T-cell (primary cell): ENCODE data around the gene SWT1. TPM values are rescaled to one million over a fixed set of nuclear protein-coding genes. Genes with fewer than 3 reads are reported as not detected.
"Not testable (repeated sequence)": the region's sequence is repeated elsewhere in the genome, so short reads cannot be mapped to it uniquely, and the experiment has no call there.

Experiments
- ATAC-seq, 4 experiments: fragments of 200-7000 bp in 3 of 4; fragments of 150-1000 bp in 1 of 4; cut with Tn5 transposase; replicated peaks in 1 of 4; 1 replicate in 3 of 4; 2 replicates in 1 of 4; pipeline ENCODE4 v1.10.0; 2021; ENCODE audit warnings: moderate library complexity in 3 of 4, mild to moderate bottlenecking in 2 of 4, moderate number of reproducible peaks in 1 of 4
- CTCF ChIA-PET, 2 donors: fragments of 300-600 bp; sonication (Branson Sonifier 250); formaldehyde crosslinking; loops; one replicate each; lab custom pipeline; 2022; ENCODE audit warnings: antibody characterized with exemption in 2 of 2; lab: Charles Lee
- POLR2A ChIA-PET, 2 donors: fragments of 300-600 bp; sonication (Branson Sonifier 250); formaldehyde crosslinking; loops; one replicate each; lab custom pipeline; 2022; ENCODE audit warnings: antibody characterized with exemption in 2 of 2; lab: Charles Lee
- DNase-seq, 35 experiments: peaks; one replicate each; pipeline versions ENCODE4 v3.0.0 to v3.0.0-alpha.2; 2013 to 2023
- H3K27ac ChIP-seq: one replicate; pipeline ENCODE4 v1.5.1; 2013; ENCODE audit warnings: low read length
- H3K27me3 ChIP-seq, 2 experiments: replicated peaks in 1 of 2; 1 replicate in 1 of 2; 2 replicates in 1 of 2; pipeline versions ENCODE4 v1.6.1 to v1.7.0; 2013; ENCODE audit warnings: low read length in 1 of 2, mixed read lengths in 1 of 2; ENCODE audit not compliant: control insufficient read depth in 2 of 2, insufficient read depth in 2 of 2; ENCODE audit errors: extremely low read depth in 1 of 2
- H3K36me3 ChIP-seq, 2 donors: 1 replicate in 1 of 2; 2 replicates in 1 of 2; pipeline versions ENCODE4 v1.6.1 to v1.7.0; 2013; ENCODE audit warnings: low read length in 1 of 2; ENCODE audit not compliant: control insufficient read depth in 2 of 2, insufficient read depth in 1 of 2; ENCODE audit errors: extremely low read depth in 1 of 2
- H3K4me1 ChIP-seq, 2 experiments: 1 replicate in 1 of 2; 2 replicates in 1 of 2; pipeline versions ENCODE4 v1.6.1 to v1.7.0; 2013; ENCODE audit warnings: low read length in 2 of 2, mixed read lengths in 1 of 2; ENCODE audit not compliant: insufficient read depth in 2 of 2, control insufficient read depth in 1 of 2; ENCODE audit errors: extremely low read depth in 1 of 2
- H3K4me3 ChIP-seq, 2 donors: 1 replicate in 1 of 2; 2 replicates in 1 of 2; pipeline versions ENCODE4 v1.5.1 to v1.7.0; 2013; ENCODE audit warnings: mild to moderate bottlenecking in 2 of 2, low read length in 1 of 2, moderate library complexity in 1 of 2; ENCODE audit not compliant: control insufficient read depth in 1 of 2; ENCODE audit errors: extremely low read depth in 1 of 2
- H3K9me3 ChIP-seq: 2 replicates; pipeline ENCODE4 v1.7.0; 2013
- H3K27ac Mint-ChIP-seq, 2 donors: one replicate each; pipeline ENCODE4 v1.8.0; 2020 to 2021; ENCODE audit warnings: mild to moderate bottlenecking in 2 of 2, mixed read lengths in 2 of 2
- H3K27me3 Mint-ChIP-seq, 2 donors: one replicate each; pipeline ENCODE4 v1.8.0; 2021 to 2022; ENCODE audit warnings: mixed read lengths in 2 of 2
- H3K36me3 Mint-ChIP-seq: one replicate; pipeline ENCODE4 v1.8.0; 2021; ENCODE audit warnings: mixed read lengths
- H3K4me1 Mint-ChIP-seq, 3 donors: one replicate each; pipeline ENCODE4 v1.8.0; 2020 to 2022; ENCODE audit warnings: mixed read lengths in 3 of 3, mild to moderate bottlenecking in 1 of 3
- H3K4me3 Mint-ChIP-seq, 3 donors: one replicate each; pipeline ENCODE4 v1.8.0; 2020 to 2022; ENCODE audit warnings: mild to moderate bottlenecking in 3 of 3, mixed read lengths in 3 of 3, moderate library complexity in 3 of 3
- H3K9me3 Mint-ChIP-seq, 3 donors: one replicate each; pipeline ENCODE4 v1.8.0; 2020 to 2022; ENCODE audit warnings: mixed read lengths in 3 of 3
- WGBS: methylation state at CpG from one replicate; pipeline ENCODE4 v1.1.5; 2013; ENCODE audit warnings: missing lambda C conversion rate; ENCODE audit not compliant: insufficient coverage; 5-methylcytosine and 5-hydroxymethylcytosine counted together
- total RNA-seq, 35 experiments: library from RNA in 6 of 35; stranded (reverse) in 6 of 35; fragments of 120-200 nt in 1 of 35; gene quantifications; one replicate each; pipeline versions ENCODE4 v1.2.1 to v1.2.4 and lab custom pipeline; 2013 to 2026

The SWT1 gene
- total RNA-seq, 5 donors from 2014 or later (not counting 1 experiment from before 2014, with no cell fraction given) = 6.4 to 9.8 (median 8.5) TPM

DNA sequence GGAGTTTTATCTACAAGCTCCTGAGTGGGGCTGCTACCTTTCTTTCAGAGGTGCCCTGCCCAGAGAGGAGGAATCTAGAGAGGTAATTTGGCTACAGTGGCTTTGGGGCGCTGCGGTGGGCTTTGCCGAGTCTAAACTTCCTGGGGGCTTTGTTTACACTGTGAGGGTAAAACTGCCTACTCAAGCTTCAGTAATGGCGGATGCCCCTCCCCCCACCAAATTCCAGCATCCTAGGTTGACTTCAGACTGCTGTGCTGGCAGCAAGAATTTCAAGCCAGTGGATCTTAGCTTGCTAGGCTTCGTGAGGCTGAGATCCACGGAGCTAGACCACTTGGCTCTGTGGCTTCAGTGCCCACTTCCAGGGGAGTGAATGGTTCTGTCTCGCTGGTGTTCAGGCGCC lies 43.9 kb downstream of the SWT1 start:
- CTCF ChIA-PET = no interaction called here
- DNase-seq = no peak
- no peak overlapping the region for H3K27ac Mint-ChIP-seq
- H3K27me3 Mint-ChIP-seq = no peaks in the 10 kb centered on the region
- Histone ChIP-seq H3K9me3 (no peaks in the 10 kb centered on the region), H3K4me3 (no peak overlapping the region), H3K27me3 (peaks cover 0 to 3% of the 10 kb centered on the region in 2 experiments), H3K36me3 (no peaks in the 10 kb centered on the region), H3K27ac (no peak overlapping the region), H3K4me1 (no peaks in the 10 kb centered on the region)
- no peak overlapping the region for H3K4me3 Mint-ChIP-seq
- peaks cover 63% of the 10 kb centered on the region for H3K36me3 Mint-ChIP-seq
- POLR2A ChIA-PET = no interaction called here
- H3K9me3 Mint-ChIP-seq = peaks cover 0 to 17% (median 17%) of the 10 kb centered on the region in 3 donors
- ATAC-seq = no peak
- H3K4me1 Mint-ChIP-seq = no peaks in the 10 kb centered on the region
- 90% methylated on average over 4 of the region's 8 CpGs for WGBS

- Mint-ChIP-seq H3K36me3 (peaks cover 43% of the 10 kb centered on the region), H3K27me3 (no peaks in the 10 kb centered on the region), H3K4me1 (no peaks in the 10 kb centered on the region), H3K4me3 (no peak overlapping the region), H3K9me3 (peaks cover 0 to 11% (median 4%) of the 10 kb centered on the region in 3 donors), H3K27ac (no peak overlapping the region)
- POLR2A ChIA-PET = no interaction called here
- Histone ChIP-seq H3K27me3 (no peaks in the 10 kb centered on the region), H3K27ac (no peak overlapping the region), H3K9me3 (no peaks in the 10 kb centered on the region), H3K4me3 (no peak overlapping the region), H3K36me3 (no peaks in the 10 kb centered on the region), H3K4me1 (no peaks in the 10 kb centered on the region)
- DNase-seq (no peak), ATAC-seq (no peak)
- CTCF ChIA-PET = no interaction called here
These were observed 50.2 kb downstream of the SWT1 start for GRCh38 chr1:185207170-185207569.

DNA sequence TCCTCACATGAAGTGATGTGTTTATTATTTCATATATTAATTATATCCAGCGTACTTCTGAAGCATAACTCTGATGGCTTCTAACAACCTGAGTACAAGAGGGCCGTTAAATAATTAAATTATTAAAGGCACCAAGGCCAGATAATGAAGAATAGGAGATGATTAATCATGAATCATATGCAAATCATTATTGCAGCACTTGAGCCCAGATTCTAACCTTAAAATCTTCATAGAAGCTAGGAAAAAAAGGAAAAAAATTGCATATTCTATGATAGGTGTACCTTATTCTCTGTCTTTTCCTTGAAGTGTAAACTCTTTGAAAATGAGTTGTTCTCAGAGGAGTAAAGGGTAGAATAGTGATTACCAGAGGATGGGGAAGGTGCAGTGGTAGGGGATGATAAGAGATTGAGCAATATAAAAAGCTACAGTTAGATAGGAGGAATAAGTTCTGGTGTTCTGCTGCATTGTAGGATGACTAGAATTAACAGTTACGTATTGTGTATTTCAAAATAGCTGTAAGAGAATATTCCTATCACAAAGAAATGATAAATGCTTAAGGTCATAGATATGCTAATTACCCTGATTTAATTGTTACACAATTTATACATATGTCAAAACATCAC lies 51.1 kb downstream of the SWT1 start:
- no peaks in the 10 kb centered on the region for H3K4me1 ChIP-seq
- H3K4me3 Mint-ChIP-seq = no peak overlapping the region
- no peak overlapping the region for H3K27ac ChIP-seq
- H3K4me3 ChIP-seq = no peak overlapping the region
- peaks cover 44% of the 10 kb centered on the region for H3K36me3 Mint-ChIP-seq
- DNase-seq (no peak), ATAC-seq (no peak)
- H3K27me3 Mint-ChIP-seq = no peaks in the 10 kb centered on the region
- H3K9me3 ChIP-seq = no peaks in the 10 kb centered on the region
- ChIA-PET CTCF (interaction anchor here in 1 of 2 donors (0.6 kb wide), 1 partner anchor 30 kb away, joined by 3 read pairs; no protein-coding TSS in a partner anchor), POLR2A (no interaction called here)
- no peak overlapping the region for H3K27ac Mint-ChIP-seq
- no peaks in the 10 kb centered on the region for H3K4me1 Mint-ChIP-seq
- H3K9me3 Mint-ChIP-seq = peaks cover 0 to 11% (median 4%) of the 10 kb centered on the region in 3 donors
- H3K36me3 ChIP-seq = no peaks in the 10 kb centered on the region
- no peaks in the 10 kb centered on the region for H3K27me3 ChIP-seq
- no CpG with 5 or more reads among the region's 3 CpGs for WGBS

DNA sequence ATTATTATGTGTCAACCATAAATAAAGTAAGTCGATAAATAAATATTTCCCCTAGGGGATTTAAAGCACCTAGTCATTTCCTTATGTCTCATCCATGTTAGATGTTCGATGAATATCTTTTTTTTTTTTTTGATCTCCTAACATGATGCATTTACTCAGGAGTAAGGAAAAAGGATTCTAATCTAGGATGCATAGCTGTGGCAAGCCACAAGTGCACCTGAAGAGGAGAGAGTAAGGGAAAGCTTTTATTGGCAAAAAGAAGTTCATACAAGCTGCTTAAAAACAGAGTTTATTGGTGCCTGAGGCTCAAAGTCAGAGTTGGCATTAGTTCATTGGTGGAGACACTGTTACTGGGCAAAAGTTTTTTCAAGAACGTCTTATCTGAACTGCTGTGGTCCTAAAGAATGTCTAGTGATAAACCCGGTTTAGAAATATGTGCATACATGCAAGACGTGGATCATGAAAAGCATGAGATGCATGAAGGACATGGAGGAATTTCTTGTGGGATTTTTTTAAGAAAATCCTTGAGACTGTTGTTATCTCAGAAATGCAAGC lies 51.7 kb downstream of the SWT1 start:
- peaks cover 0 to 11% (median 4%) of the 10 kb centered on the region in 3 donors for H3K9me3 Mint-ChIP-seq

DNA sequence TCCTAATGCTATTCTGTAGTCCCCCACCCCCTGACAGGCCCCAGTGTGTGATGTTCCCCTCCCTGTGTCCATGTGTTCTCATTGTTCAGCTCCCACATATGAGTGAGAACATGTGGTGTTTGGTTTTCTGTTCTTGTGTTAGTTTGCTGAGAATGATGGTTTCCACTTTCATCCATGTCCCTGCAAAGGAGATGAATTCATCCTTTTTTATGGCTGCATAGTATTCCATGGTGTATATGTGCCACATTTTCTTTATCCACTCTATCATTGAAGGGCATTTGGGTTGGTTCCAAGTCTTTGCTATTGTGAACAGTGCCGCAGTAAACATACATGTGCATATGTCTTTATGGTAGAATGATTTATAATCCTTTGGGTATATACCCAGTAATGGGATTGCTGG lies 52.4 kb downstream of the SWT1 start:
- H3K27ac Mint-ChIP-seq, H3K4me3 ChIP-seq, DNase-seq, H3K9me3 ChIP-seq, ATAC-seq, H3K4me3 Mint-ChIP-seq, CTCF ChIA-PET, H3K27ac ChIP-seq, H3K4me1 ChIP-seq, H3K27me3 Mint-ChIP-seq, H3K36me3 ChIP-seq, H3K27me3 ChIP-seq, H3K4me1 Mint-ChIP-seq: not testable (repeated sequence)
- POLR2A ChIA-PET = interaction anchor here in 1 of 2 donors (0.6 kb wide), 1 partner anchor 90 kb away, joined by 3 read pairs; no protein-coding TSS in a partner anchor
- Mint-ChIP-seq H3K36me3 (peaks cover 49% of the 10 kb centered on the region), H3K9me3 (peaks cover 0 to 11% (median 7%) of the 10 kb centered on the region in 3 donors)
- WGBS = no CpG with 5 or more reads among the region's 1 CpG

More for the DNA sequence above, 51.7 kb downstream of the SWT1 start:
- no peak overlapping the region for H3K4me3 ChIP-seq
- ChIA-PET CTCF (interaction anchor here in 1 of 2 donors (0.6 kb wide), 1 partner anchor 30 kb away, joined by 3 read pairs; no protein-coding TSS in a partner anchor), POLR2A (no interaction called here)
- H3K27ac Mint-ChIP-seq = no peak overlapping the region
- peaks cover 44% of the 10 kb centered on the region for H3K36me3 Mint-ChIP-seq
- no peaks in the 10 kb centered on the region for H3K4me1 ChIP-seq
- H3K4me1 Mint-ChIP-seq = no peaks in the 10 kb centered on the region
- no peaks in the 10 kb centered on the region for H3K27me3 Mint-ChIP-seq
- 96% methylated on average over 3 of the region's 5 CpGs for WGBS
- H3K4me3 Mint-ChIP-seq = no peak overlapping the region
- no peaks in the 10 kb centered on the region for H3K27me3 ChIP-seq
- H3K27ac ChIP-seq = no peak overlapping the region
- no peaks in the 10 kb centered on the region for H3K9me3 ChIP-seq
- ATAC-seq (no peak), DNase-seq (no peak)
- no peaks in the 10 kb centered on the region for H3K36me3 ChIP-seq

DNA sequence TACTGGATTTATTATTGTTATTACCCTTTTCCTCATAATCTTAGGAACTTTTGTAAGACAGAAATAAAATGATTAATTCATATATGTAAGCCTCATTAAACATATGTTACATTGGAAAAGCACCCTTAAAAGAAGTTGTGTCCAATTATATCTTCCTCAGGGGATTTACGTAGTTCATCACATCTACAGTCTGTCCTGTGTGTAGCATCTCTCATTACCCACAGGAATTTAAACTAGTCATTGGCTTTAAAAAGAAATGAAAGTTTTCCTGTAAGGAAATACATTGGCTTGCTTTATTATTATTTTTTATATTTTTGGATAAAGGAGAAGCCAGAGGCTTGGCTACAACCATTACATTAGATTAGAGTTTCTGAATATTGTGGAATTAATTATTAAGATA lies 56.1 kb downstream of the SWT1 start:
- H3K27me3 Mint-ChIP-seq = no peaks in the 10 kb centered on the region
- Histone ChIP-seq H3K27me3 (no peaks in the 10 kb centered on the region), H3K36me3 (no peaks in the 10 kb centered on the region), H3K4me1 (no peaks in the 10 kb centered on the region), H3K27ac (no peak overlapping the region), H3K4me3 (no peak overlapping the region), H3K9me3 (no peaks in the 10 kb centered on the region)
- H3K4me3 Mint-ChIP-seq = no peak overlapping the region
- peaks cover 54% of the 10 kb centered on the region for H3K36me3 Mint-ChIP-seq
- ChIA-PET POLR2A (no interaction called here), CTCF (no interaction called here)
- H3K27ac Mint-ChIP-seq = no peak overlapping the region
- DNase-seq (no peak), ATAC-seq (no peak)
- peaks cover 0 to 11% (median 7%) of the 10 kb centered on the region in 3 donors for H3K9me3 Mint-ChIP-seq
- WGBS = no CpG with 5 or more reads among the region's 1 CpG
- no peaks in the 10 kb centered on the region for H3K4me1 Mint-ChIP-seq
